ENCODE data around the gene FAM117B. TPM values are rescaled to one million over a fixed set of nuclear protein-coding genes. Genes with fewer than 3 reads are reported as not detected.

FAM117B gene
- total RNA-seq, 4 donors from 2014 or later = 9.2 to 17.5 (median 12.5) TPM

- TF ChIP-seq POLR2A (IDR thresholded peaks at IDR 0.05) (no peak), CTCF (IDR thresholded peaks at IDR 0.05) (no peak), EP300 (IDR thresholded peaks at IDR 0.05) (no peak)
- no peaks in the 10 kb centered on the region for H3K27me3 ChIP-seq
- WGBS, 2 donors = 92 to 93% methylated on average over 9 of the region's 9 CpGs
- DNase-seq (ENCODE audit: low spot score in 2 of 2) = no peak
- no peaks in the 10 kb centered on the region for H3K4me1 ChIP-seq
- peaks cover 0 to 8% (median 0%) of the 10 kb centered on the region in 3 donors for H3K36me3 ChIP-seq
- H3K9me3 ChIP-seq = peaks cover 0 to 39% (median 8%) of the 10 kb centered on the region in 4 donors
- no peak overlapping the region for H3K4me3 ChIP-seq
- no peak overlapping the region for H3K27ac ChIP-seq
Measured at GRCh38 chr2:202681688-202682205, 47.0 kb downstream of the FAM117B start.

GRCh38 chr2:202682274-202682673 is 47.5 kb downstream of the FAM117B start:
- H3K9me3 ChIP-seq = peaks cover 0 to 39% (median 8%) of the 10 kb centered on the region in 4 donors
- DNase-seq (ENCODE audit: low spot score in 2 of 2) = no peak
- TF ChIP-seq EP300 (IDR thresholded peaks at IDR 0.05) (no peak), CTCF (IDR thresholded peaks at IDR 0.05) (no peak), POLR2A (IDR thresholded peaks at IDR 0.05) (no peak)
- WGBS, 2 donors = 92 to 94% methylated on average over 12 of the region's 12 CpGs
- no peaks in the 10 kb centered on the region for H3K4me1 ChIP-seq
- H3K27ac ChIP-seq = no peak overlapping the region
- H3K4me3 ChIP-seq = no peak overlapping the region
- H3K36me3 ChIP-seq = peaks cover 0 to 8% (median 0%) of the 10 kb centered on the region in 3 donors
- no peaks in the 10 kb centered on the region for H3K27me3 ChIP-seq

DNA sequence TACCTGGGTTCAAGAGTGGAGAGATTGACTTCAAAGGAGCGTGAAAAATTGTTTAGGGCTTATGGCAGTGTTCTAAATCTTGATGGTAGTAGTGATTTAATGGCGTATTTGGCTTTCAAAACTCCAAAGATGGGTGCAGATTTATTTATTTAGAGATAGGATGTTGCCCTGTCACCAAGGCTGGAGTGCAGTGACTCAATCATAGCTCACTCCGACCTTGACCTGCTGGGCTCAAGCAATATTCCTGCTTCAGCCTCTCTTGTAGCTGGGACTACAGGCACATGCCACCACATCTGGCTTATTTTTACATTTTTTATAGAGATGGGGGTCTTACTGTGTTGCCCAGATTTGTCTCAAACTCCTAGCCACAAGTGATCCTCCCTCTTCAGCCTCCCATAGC is 52.5 kb downstream of the FAM117B start:
- DNase-seq (ENCODE audit: low spot score in 2 of 2) = no peak
- H3K9me3 ChIP-seq = peaks cover 0 to 12% (median 0%) of the 10 kb centered on the region in 4 donors
- H3K27me3 ChIP-seq = no peaks in the 10 kb centered on the region
- H3K4me3 ChIP-seq = no peak overlapping the region
- no peaks in the 10 kb centered on the region for H3K36me3 ChIP-seq
- no peaks in the 10 kb centered on the region for H3K4me1 ChIP-seq
- WGBS, 2 donors = 91 to 96% methylated on average over 3 of the region's 3 CpGs
- H3K27ac ChIP-seq = no peak overlapping the region
- TF ChIP-seq EP300 (IDR thresholded peaks at IDR 0.05) (no peak), CTCF (IDR thresholded peaks at IDR 0.05) (no peak), POLR2A (IDR thresholded peaks at IDR 0.05) (no peak)

- no peak overlapping the region for H3K4me3 ChIP-seq
- no peaks in the 10 kb centered on the region for H3K27me3 ChIP-seq
- no peak overlapping the region for H3K27ac ChIP-seq
- WGBS, 2 donors = 94 to 96% methylated on average over 2 of the region's 2 CpGs
- no peak for TF ChIP-seq POLR2A (IDR thresholded peaks at IDR 0.05)
- no peak for TF ChIP-seq EP300 (IDR thresholded peaks at IDR 0.05)
- no peak for TF ChIP-seq CTCF (IDR thresholded peaks at IDR 0.05)
- no peaks in the 10 kb centered on the region for H3K4me1 ChIP-seq
- H3K9me3 ChIP-seq = no peaks in the 10 kb centered on the region
- no peak for DNase-seq (ENCODE audit: low spot score in 2 of 2)
- H3K36me3 ChIP-seq = no peaks in the 10 kb centered on the region
Measured at GRCh38 chr2:202689459-202689858, 54.7 kb downstream of the FAM117B start.

GRCh38 chr2:202689898-202690297 is 55.1 kb downstream of the FAM117B start:
- H3K36me3 ChIP-seq = no peaks in the 10 kb centered on the region
- DNase-seq (ENCODE audit: low spot score in 2 of 2) = no peak
- 91 to 99% methylated on average over 2 of the region's 2 CpGs for WGBS, 2 donors
- H3K4me1 ChIP-seq = no peaks in the 10 kb centered on the region
- H3K27ac ChIP-seq = no peak overlapping the region
- H3K4me3 ChIP-seq = no peak overlapping the region
- no peak for TF ChIP-seq POLR2A (IDR thresholded peaks at IDR 0.05)
- TF ChIP-seq EP300 (IDR thresholded peaks at IDR 0.05) = no peak
- no peak for TF ChIP-seq CTCF (IDR thresholded peaks at IDR 0.05)
- no peaks in the 10 kb centered on the region for H3K9me3 ChIP-seq
- no peaks in the 10 kb centered on the region for H3K27me3 ChIP-seq

Data from tibial nerve (tissue), 4 donors.